ENCODE data around the gene DAGLA.

The DAGLA gene

DNA sequence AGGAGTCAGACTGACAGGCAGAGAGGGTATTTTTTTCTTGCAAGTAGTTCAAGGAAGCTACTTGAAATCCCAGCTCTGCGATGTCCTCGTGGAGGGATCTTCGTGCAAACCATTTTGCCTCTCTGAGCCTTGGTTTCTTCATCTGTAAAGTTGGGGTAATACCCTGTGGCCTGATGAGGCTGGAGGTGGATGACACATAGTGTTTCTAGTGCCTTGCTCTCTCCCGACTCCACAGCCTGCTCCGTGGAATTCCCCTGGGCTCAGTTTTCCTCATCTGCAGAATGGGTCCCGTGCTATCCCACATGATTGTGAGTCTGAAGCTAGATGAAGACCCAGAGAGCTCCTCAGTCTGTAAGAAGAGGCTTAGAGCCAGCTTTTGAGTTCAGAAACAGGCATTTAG, 32.7 kb downstream of the DAGLA start:
- no peaks in the 10 kb centered on the region for H3K9me3 ChIP-seq
- peaks cover 4 to 8% of the 10 kb centered on the region in 2 experiments for H3K4me1 ChIP-seq (ENCODE audit: control insufficient read depth in 1 of 2, insufficient read depth in 1 of 2, low read depth in 1 of 2, low read length in 1 of 2)
- no peak for TF ChIP-seq CTCF (IDR thresholded peaks at IDR 0.05)
- no peaks in the 10 kb centered on the region for H3K36me3 ChIP-seq
- H3K27ac ChIP-seq = no peak overlapping the region
- no peak overlapping the region for H3K4me3 ChIP-seq (ENCODE audit: low read depth in 1 of 2, low read length in 1 of 2)
- H3K27me3 ChIP-seq = no peaks in the 10 kb centered on the region

- Histone ChIP-seq H3K27me3 (no peaks in the 10 kb centered on the region), H3K27ac (no peak overlapping the region)
Observed at GRCh38 chr11:61713464-61713863, 33.3 kb downstream of the DAGLA start.

DNA sequence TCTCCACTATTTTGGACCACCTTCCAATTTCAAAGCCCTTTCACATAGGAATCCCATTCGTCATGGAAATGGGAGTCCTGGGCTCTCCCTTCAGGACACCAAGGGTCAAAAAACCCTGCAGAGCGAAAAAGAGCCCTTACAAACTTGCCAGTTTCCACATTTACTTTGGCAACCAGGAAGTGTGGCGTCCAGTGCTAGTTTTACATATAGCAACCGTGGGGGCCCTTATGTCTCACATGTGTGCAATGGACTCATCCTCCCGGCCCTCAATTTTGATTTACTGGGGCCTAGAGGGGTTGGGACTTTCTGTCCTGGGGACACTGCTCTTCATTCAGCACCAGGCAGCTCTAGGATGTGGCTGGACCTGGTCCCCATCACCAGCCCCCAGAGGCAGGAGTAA, 33.7 kb downstream of the DAGLA start:
- H3K9me3 ChIP-seq = no peaks in the 10 kb centered on the region
- H3K27me3 ChIP-seq = no peaks in the 10 kb centered on the region
- no peak overlapping the region for H3K27ac ChIP-seq
- H3K4me1 ChIP-seq (ENCODE audit: control insufficient read depth in 1 of 2, insufficient read depth in 1 of 2, low read depth in 1 of 2, low read length in 1 of 2) = peaks cover 4 to 8% of the 10 kb centered on the region in 2 experiments
- H3K36me3 ChIP-seq = no peaks in the 10 kb centered on the region
- TF ChIP-seq CTCF (IDR thresholded peaks at IDR 0.05) = no peak
- H3K4me3 ChIP-seq (ENCODE audit: low read depth in 1 of 2, low read length in 1 of 2) = no peak overlapping the region

More at GRCh38 chr11:61713464-61713863, 33.3 kb downstream of the DAGLA start:
- no peaks in the 10 kb centered on the region for H3K9me3 ChIP-seq
- peaks cover 4 to 8% of the 10 kb centered on the region in 2 experiments for H3K4me1 ChIP-seq (ENCODE audit: control insufficient read depth in 1 of 2, insufficient read depth in 1 of 2, low read depth in 1 of 2, low read length in 1 of 2)
- no peak overlapping the region for H3K4me3 ChIP-seq (ENCODE audit: low read depth in 1 of 2, low read length in 1 of 2)
- no peaks in the 10 kb centered on the region for H3K36me3 ChIP-seq
- TF ChIP-seq CTCF (IDR thresholded peaks at IDR 0.05) = no peak

GRCh38 chr11:61714316-61714715, 34.1 kb downstream of the DAGLA start:
- Histone ChIP-seq H3K36me3 (no peaks in the 10 kb centered on the region), H3K27me3 (no peaks in the 10 kb centered on the region)
- TF ChIP-seq CTCF (IDR thresholded peaks at IDR 0.05) = no peak

DNA sequence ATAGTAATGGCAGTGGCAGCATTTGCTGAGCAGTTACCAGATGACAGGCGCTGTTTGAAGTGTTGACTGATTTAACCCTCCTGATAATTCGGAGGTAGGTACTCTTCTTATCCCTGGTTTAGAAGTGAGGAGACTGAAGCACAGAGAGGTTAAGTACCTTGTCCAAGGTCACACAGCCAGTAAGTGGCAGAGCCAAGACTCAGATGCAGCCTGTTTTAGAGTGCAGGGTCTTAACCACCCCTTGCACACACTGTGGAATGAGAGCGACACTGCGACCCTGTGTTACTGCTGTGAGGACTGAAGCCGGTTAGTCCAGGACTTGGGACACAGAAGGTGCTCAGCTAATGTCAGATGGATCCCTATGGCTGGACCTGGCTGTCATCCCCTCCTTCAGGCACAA, 34.7 kb downstream of the DAGLA start:
- no peak overlapping the region for H3K4me3 ChIP-seq (ENCODE audit: low read depth in 1 of 2, low read length in 1 of 2)
- no peaks in the 10 kb centered on the region for H3K27me3 ChIP-seq
- no peak for TF ChIP-seq CTCF (IDR thresholded peaks at IDR 0.05)
- H3K36me3 ChIP-seq = no peaks in the 10 kb centered on the region
- no peak overlapping the region for H3K27ac ChIP-seq
- H3K9me3 ChIP-seq = no peaks in the 10 kb centered on the region
- H3K4me1 ChIP-seq (ENCODE audit: control insufficient read depth in 1 of 2, insufficient read depth in 1 of 2, low read depth in 1 of 2, low read length in 1 of 2) = peaks cover 4 to 8% of the 10 kb centered on the region in 2 experiments

More at GRCh38 chr11:61714316-61714715, 34.1 kb downstream of the DAGLA start:
- Histone ChIP-seq H3K4me1 (ENCODE audit: control insufficient read depth in 1 of 2, insufficient read depth in 1 of 2, low read depth in 1 of 2, low read length in 1 of 2) (peaks cover 4 to 8% of the 10 kb centered on the region in 2 experiments), H3K4me3 (ENCODE audit: low read depth in 1 of 2, low read length in 1 of 2) (no peak overlapping the region), H3K27ac (no peak overlapping the region), H3K9me3 (no peaks in the 10 kb centered on the region)

GRCh38 chr11:61715867-61716266, 35.7 kb downstream of the DAGLA start:
- H3K4me3 ChIP-seq (ENCODE audit: low read depth in 1 of 2, low read length in 1 of 2) = no peak overlapping the region
- no peaks in the 10 kb centered on the region for H3K36me3 ChIP-seq
- no peaks in the 10 kb centered on the region for H3K27me3 ChIP-seq
- H3K4me1 ChIP-seq (ENCODE audit: control insufficient read depth in 1 of 2, insufficient read depth in 1 of 2, low read depth in 1 of 2, low read length in 1 of 2) = peaks cover 4 to 8% of the 10 kb centered on the region in 2 experiments
- H3K27ac ChIP-seq = no peak overlapping the region
- no peak for TF ChIP-seq CTCF (IDR thresholded peaks at IDR 0.05)
- H3K9me3 ChIP-seq = no peaks in the 10 kb centered on the region

All from neutrophil (primary cell).